NCI-H2081 treated with DMSO at 0.1 percent for 48 hours (cell line): ENCODE data around the gene MRNIP.

Experiments used
- DNase-seq: peaks from one replicate; lab custom pipeline; 2025; lab: John Stamatoyannopoulos, UW

Gene MRNIP

GRCh38 chr5:179858586-179859427 lies at the start of gene MRNIP:
TSS of gene MRNIP (minus strand) at chr5:179858817. CDS start at chr5:179858796, 21 bp downstream.
- DNase-seq = peak; percentile 52

- DNase-seq = no peak
Observed at GRCh38 chr5:179907556-179908324, 49.1 kb upstream of the MRNIP start, which contains the start of gene TBC1D9B. TSS of gene TBC1D9B (minus strand) at chr5:179907897. CDS start at chr5:179907821, 76 bp downstream.

GRCh38 chr5:179906795-179907555 lies 48.4 kb upstream of the MRNIP start:
- DNase-seq = no peak

GRCh38 chr5:179906294-179906794 lies 47.7 kb upstream of the MRNIP start:
- no peak for DNase-seq

GRCh38 chr5:179905161-179905560 lies 46.5 kb upstream of the MRNIP start:
- no peak for DNase-seq

GRCh38 chr5:179904463-179905160 lies 46.0 kb upstream of the MRNIP start:
- no peak for DNase-seq

GRCh38 chr5:179902763-179903158 lies 44.1 kb upstream of the MRNIP start:
- DNase-seq = no peak

GRCh38 chr5:179901915-179902762 lies 43.5 kb upstream of the MRNIP start:
- DNase-seq = no peak

GRCh38 chr5:179901462-179901861 lies 42.8 kb upstream of the MRNIP start:
- DNase-seq = no peak

- no peak for DNase-seq
Observed at GRCh38 chr5:179900711-179901110, 42.1 kb upstream of the MRNIP start.

- no peak for DNase-seq
Observed at GRCh38 chr5:179900206-179900605, 41.6 kb upstream of the MRNIP start.

- no peak for DNase-seq
Observed at GRCh38 chr5:179895861-179896260, 37.2 kb upstream of the MRNIP start.

- no peak for DNase-seq
Observed at GRCh38 chr5:179893958-179894895, 35.6 kb upstream of the MRNIP start.

- no peak for DNase-seq
Observed at GRCh38 chr5:179893076-179893957, 34.7 kb upstream of the MRNIP start.

GRCh38 chr5:179892255-179892654 lies 33.6 kb upstream of the MRNIP start:
- no peak for DNase-seq

- DNase-seq = no peak
Observed at GRCh38 chr5:179890751-179891682, 32.4 kb upstream of the MRNIP start.

- DNase-seq = no peak
Observed at GRCh38 chr5:179889885-179890284, 31.3 kb upstream of the MRNIP start.
